Cerebellar cortex (tissue), 1 donor: ENCODE results near the gene ALPK1.
"Not testable (repeated sequence)": the region's sequence is repeated elsewhere in the genome, so short reads cannot be mapped to it uniquely, and the experiment has no call there.

ENCODE experiments used
- DNase-seq: peaks from one replicate; pipeline ENCODE4 v3.0.0-alpha.2; 2015; ENCODE audit warnings: low spot score

Gene ALPK1

DNA sequence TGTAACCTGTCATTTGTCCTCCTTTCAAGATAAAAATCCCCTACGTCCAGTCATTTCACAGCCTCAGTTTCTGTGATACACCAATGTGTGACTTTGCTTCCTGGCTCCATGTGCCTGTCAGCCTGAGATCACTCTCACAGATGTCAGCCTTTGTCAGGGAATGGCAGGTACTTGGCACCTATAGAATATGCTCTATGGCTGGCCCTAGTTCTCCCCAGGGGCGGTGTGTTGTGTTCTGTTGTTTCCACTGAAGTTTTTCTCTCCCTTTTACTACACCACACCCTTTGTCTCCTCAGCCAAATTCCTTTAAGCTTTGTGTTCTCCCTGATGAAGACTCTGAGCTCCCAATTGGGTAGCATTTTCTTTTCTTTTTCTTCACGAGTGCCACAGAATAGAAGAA is 81.7 kb downstream of the ALPK1 start:
- no peak for DNase-seq

DNA sequence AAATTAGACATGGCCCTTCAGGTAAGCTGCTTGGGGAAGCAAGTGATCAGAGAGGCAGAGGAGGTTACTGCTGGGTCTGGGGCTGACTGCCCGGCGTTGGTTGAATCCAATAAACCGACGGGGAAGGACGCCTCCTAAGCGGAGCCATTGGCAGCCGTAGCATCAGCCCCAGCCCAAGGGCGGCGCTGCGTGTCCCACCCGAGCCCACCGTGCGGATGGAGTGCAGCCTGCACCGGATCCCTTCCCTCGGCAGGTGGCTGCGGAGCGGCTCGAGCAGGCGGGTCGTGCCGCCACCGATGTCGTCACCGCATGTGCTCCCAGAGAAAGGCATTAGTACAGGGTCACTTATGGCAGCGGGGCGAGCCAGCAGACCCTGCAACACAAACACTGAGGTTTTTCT is 82.1 kb downstream of the ALPK1 start:
- DNase-seq, result no peak

DNA sequence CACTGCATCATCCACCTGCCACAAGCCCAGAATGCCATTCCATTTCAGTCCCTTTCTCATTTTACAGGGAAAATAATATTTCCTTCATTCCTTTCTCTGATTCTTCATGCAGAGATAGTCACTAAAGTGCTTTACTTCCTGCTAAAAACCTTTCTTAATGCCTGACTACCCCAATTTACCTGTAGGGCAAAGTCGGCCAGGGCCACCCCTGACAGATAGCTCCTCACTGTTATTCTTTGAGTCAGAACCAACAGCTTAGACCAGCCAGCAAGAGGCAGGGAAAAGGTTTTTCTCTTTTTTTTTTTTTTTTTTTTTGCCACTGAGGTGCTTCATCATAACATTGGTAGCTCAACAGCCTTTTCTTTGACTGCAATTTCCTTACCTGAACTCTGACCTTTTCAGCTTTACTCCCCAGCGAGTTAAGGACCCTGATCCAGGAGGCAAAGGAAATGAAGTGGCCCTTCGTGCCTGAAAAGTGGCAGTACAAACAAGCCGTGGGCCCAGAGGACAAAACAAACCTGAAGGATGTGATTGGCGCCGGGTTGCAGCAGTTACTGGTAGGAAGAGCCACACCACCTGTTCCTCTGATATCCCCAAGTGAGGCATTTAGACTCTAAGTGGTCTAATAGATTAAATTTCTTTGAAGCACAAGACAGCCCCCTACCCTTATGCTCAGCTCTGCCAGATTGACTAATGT is 85.0 kb downstream of the ALPK1 start:
- DNase-seq, result no peak

DNA sequence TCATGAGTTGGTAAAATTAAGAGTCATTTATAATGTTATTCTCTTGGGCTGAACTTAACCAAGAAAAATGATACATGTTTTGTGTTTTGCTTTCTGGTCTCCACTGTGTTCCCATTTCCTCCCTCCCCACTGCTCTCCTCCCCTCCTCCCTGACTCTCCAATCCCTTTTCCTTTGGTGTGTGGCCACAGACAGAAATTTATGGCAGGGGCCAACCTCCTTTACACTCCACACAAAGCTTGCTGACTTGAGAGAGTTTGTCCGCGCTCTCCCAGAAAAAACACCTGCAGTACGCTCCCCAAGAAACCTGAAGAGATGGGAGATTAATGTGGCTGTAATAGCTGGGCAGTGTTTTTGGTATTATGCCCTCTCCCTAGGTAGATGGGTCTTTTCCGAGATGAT is 88.9 kb downstream of the ALPK1 start:
- no peak for DNase-seq

DNA sequence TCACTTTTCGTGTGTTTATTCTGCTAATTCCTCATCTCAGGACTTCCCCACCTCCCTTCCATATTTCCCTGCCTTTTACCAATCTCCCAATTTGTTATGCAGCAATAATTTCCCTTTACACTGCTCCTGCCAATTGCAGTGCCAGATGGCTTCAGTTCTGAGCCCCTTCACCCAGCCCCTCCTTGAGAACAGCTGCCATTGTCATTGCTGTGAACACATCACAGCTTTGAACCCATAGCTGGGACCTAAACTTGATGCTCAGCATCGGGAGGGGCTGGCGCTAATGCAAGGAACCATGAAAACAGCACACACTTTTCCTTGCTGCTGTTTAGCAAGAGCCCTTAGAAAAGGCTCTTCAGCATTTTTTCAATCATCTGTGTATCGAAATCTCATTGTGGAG is 104.9 kb downstream of the ALPK1 start:
- no peak for DNase-seq

DNA sequence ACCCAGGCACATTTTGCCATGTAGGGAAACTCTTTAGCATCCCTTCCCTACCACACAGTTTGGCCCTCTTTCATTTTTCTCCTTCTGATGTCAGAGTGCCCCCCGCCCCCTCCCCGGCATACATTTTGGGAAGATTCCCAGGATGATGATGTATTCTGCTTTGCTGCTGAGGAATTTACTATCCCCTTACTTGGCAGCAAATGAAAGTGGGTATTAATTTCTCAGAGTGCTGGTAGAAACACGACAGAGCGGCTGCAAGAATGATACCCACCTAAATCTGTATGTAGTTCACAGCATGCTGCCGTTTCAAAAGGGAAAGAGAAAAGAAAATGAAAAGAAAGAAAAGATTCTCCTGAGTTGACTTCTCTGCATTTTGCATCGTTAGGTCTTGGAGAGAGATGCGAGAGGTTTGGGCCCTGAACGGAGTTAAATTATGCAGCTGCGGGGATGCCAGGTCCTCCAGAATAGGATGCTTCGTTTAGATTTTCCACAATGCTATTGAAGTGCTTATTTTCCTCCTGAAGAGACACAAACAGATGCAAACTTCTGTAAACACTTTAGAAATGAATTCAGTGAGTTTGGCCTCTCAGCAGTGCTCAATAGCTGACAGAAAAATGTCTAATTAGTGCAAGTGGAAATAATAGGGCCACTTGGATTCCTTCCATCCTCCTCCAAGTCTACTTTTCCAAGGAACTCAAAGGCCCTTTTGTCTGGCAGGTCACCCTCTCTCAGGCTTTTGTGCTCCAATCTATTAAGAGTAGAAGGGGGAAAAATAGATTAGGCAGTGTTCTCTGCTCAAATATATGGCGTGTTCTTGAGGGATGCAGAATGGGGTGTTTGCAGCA is 106.2 kb downstream of the ALPK1 start:
- peak; percentile 16 for DNase-seq

DNA sequence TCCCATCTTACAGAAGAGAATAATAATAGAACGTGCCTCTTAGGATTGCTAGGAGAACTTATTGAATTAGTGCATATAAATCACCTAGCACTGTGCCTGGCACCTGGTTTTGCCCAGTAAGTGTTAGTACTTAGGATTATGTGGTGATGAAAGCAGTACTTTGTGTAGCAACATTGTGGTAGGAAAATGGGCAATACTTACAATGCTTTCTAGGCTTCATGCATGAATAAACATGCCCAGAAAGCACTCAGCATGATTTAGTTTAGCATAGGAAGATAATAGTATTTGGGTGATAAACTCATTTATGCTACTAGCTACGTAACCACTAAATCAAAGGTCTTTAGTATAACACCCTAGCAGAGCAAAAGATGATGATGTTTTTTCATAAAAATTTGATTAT is 113.2 kb downstream of the ALPK1 start:
- no peak for DNase-seq

DNA sequence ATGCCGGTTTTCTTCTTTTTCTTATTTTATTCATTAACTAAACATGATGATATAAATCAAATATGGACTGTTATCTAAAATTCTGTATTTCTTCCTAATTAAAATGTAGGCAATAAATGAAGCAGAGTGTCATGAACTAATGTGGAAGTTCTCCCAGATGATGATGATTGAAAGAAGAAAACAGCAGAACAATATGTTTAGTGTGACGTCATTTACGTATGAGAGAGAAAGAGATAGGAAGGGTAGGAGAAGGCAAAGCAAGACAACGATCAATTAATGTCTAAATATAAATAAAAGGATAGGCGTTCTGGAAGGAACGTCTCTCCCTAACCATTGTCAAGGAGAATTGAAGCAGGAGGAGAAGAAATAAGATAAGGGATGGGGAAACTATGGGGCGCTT is 113.6 kb downstream of the ALPK1 start:
- DNase-seq, result no peak

DNA sequence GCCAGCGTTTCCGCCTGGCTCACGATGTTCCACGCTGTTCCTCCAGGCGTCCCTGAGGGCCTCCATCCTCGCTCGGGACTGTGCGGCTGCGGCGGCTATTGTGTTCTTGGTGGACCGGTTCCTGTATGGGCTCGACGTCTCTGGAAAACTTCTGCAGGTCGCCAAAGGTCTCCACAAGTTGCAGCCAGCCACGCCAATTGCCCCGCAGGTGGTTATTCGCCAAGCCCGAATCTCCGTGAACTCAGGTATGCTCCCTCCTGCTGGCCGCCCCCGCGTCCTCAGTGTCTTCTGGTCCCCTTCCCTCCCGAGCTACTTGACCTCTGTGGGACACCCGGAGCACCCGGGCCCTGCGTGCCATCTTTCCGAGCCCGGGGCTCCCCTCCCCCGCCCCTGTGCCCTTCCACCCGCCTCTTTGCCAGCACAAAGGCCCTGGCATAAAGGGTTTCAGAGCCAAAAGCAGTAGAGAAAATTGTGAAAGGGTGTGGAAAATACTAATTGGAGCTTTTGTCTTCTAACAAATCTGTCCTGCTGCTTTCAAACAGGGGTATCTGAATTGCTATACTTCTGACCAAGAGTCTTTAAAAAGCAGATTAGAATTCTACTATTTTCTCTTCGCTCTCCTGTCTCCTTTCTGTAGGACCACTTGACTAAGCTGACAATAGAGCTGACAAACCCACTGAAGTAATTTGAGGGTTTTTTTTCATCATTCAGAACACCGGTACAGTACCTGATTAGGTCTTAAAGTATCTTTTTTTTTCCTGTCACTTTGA is 114.8 kb downstream of the ALPK1 start:
- DNase-seq, result no peak

DNA sequence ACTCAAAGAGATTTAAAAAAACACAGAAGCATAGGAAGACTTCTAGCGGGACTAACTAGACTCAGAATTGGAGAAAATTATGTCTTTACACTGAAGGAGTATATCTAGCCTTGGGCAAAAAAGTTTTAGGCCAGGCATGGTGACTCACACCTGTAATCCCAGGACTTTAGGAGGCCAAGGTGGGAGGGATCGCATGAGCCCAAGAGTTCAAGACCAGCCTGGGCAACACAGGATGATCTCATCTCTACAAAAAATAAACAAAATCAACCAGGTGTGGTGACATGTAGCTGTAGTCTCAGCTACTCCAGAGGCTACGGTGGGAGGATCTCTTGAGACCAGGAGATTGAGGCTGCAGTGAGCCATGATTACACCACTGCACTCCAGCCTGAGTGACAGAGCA is 119.3 kb downstream of the ALPK1 start:
- DNase-seq, result no peak

DNA sequence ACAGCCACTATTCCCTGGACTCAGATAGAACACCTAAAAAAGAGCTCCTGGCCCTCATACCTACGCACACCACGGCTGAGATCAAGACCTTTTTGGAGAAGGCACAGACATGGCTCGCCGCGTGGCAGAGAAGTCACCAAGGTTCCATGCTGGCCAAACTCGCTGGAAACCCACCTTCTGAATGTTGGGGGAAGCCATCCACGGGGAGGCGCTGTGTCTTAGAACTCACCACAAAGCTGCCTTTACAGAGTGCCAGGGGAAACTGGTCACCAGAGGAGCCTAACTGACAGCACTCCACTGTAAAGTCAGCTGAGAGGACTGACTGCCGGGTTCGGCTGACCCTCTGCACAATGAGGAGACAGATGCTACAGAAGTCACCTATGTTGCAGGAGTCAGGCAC is 120.9 kb downstream of the ALPK1 start:
- DNase-seq, result no peak

DNA sequence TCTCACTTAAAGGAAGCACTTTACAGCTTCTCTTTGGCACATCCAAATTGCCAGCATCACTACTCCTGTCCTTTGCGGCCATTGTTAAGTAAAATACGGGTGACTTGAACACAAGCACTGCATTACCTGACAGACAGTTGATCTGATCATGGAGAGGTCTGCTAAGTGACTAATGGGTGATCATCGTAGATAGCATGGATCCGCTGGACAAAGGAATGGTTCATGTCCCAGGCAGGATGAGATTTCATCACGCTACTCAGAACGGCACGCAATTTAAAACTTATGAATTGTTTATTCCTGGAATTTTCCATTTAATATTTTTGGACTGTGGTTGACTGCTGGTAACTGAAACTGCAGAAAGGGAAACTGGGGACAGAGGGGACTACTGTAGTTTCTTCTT is 124.7 kb downstream of the ALPK1 start:
- DNase-seq, result no peak

DNA sequence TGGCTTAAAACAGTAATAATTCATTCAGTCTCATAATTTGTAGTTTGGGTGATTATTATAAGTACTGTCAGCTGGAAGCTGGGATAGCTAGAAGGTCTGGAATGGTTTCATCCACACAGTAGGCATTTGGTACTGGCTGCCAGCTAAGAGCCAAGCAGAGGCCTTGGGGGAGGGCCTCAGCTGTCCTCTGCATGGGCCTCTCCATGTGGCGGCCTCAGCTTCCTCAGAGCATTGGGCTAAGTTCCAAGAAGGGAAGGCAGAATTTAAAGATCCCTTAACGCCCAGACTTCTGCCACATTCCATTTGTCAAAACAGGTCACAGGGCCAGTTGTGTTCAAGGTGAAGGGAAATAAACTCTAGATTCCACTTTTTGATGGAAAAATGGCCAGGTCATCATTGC is 125.5 kb downstream of the ALPK1 start:
- no peak for DNase-seq

DNA sequence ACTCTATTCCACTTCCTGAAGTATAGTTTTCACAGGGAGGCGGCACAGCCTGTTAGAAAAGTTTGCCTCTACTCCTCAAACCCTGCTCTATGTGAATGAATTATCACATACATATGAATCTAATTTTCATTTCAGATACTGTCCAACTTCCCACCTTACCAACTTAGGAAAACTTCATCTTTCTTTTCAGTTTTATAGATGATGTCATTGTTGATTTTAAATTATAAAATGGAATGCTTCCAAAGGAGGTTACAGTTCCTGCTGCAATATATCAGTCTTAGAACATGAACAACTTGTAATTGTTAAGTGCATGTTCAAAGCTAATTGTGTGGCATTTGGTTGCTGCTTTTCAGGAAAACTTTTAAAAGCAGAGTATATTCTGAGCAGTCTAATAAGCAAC is 126.4 kb downstream of the ALPK1 start:
- no peak for DNase-seq

DNA sequence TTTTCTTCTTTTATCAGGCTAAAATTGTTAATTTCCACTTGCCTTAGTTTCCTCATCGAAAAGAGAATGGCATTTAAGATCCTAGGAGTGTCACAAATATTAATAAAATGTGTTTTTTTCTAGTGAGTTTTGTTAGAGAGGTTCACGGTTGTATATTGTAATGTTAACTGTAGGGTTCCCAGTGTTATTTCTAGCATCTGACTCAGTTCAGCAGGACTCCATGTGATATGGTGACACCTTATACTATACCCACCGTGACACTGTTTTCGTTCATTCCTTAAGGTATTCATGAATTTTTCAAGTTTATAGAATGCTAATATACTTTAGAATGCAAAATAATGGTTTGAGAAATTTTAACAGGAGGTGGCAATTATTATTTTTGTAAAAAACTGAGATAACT is 128.7 kb downstream of the ALPK1 start:
- no peak for DNase-seq

DNA sequence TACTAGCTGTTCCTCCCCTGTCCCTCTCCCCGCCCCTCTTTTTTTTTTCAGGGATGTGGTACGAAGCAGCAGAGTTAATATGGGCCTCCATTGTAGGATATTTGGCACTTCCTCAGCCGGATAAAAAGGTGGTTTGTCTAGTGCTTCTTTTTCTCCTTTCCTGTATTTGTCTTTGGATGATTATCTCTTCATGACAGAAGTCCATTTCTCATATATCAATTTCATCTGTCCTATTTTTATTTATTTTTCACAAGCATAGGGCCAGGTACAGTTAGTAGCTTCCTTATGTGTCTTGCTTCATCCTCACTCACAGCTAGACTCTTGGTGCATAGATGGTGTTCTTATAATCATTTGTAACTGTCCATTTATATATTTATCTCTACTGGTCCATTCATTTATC is 129.2 kb downstream of the ALPK1 start:
- no peak for DNase-seq

DNA sequence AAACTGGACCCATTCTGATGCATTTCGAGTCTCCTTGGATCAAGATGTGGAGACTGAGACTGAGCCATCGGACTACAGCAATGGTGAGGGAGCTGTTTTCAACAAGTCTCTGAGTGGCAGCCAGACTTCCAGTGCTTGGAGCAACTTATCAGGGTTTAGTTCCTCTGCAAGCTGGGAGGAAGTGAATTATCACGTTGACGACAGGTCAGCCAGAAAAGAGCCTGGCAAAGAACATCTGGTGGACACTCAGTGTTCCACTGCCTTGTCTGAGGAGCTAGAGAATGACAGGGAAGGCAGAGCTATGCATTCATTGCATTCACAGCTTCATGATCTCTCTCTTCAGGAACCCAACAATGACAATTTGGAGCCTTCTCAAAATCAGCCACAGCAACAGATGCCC is 134.0 kb downstream of the ALPK1 start:
- DNase-seq, result no peak

DNA sequence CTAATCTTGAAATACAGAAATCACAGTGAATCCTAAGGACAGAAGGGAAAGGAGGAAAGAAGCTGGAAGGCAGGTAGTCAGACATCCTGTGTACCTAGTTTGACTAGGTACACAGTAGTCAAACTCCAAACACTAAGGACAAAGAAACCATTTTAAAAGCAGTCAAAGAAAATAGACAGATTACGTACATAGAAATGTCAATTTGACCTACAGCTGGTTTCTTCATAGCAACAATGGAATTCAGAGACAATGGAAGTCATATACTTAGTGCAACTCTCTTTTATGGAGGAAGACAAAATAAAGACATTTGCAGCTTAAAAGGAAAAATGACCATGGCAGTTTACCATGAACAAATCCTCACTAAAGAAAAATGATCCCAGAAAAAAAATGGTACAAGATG is 139.8 kb downstream of the ALPK1 start:
- DNase-seq, result no peak

DNA sequence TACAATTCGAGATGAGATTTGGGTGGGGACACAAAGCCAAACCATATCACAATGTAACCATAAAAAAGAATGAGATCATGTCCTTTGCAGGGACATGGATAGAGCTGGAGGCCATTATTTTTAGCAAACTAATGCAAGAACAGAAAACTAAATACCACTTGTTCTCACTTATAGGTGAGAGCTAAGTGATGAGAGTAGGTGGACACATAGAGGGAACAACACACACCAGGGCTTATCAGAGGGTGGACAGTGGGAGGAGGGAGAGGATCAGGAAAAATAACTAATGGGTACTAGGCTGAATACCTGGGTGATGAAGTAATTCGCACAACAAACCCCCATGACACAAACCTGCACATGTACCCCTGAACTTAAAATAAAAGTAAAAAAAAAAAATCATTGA is 145.1 kb downstream of the ALPK1 start:
- DNase-seq, result not testable (repeated sequence)

DNA sequence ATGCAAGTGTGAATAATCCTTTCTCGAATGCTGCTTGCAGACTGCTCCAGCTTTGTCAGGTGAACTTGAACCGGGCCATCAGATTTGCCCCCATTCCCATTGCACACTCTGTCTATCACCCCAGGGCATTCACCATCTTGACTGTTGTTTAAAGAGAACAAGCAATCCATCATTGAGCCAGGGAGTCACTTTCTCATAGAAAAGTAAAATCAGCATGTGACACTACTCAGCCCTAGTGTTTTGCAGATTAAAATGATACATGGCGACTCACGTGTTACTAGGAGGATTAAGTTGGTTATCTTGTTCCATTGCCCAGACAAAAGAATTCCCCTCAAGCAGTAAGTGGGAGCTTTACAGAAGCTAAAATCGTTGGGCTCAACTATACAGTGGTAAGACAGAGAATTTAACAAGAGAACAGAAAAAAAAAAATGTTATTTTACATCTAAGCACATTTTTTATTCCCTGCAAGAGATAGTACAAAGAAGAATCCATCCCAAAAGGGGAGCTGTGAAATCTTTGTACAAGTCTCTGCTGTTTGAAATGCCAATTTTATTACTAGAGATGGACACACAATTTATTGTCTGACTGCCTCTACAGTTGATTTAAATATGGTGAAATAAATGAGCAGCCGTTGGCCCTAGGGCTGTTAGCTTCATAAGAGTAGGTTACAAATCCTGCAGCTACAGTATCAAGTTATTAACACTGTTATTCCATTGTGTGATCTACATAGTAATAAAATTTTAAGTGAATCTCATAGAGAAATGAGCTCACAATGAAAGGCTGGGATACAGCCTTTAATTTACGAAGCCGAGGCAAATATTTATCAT is 151.3 kb downstream of the ALPK1 start:
- DNase-seq, result no peak

DNA sequence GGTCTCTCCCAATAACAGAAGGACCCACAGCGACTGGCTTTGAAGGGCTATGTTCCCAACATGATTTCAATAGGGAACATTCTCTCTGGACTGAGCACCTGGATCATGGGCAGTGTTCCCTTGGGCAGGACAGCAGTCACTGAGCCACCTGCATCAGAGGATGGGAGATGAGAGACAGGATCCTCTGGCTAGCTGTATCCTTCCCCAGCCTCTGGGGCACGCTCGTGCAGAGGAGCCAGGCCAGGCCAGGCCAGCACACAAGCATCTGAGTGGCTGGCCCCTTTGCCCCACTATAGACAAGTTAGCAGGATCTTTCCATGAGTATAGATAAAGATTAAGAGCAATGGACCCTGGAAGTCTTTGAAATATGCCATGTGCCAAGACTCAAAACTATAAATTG is 152.5 kb downstream of the ALPK1 start:
- no peak for DNase-seq

DNA sequence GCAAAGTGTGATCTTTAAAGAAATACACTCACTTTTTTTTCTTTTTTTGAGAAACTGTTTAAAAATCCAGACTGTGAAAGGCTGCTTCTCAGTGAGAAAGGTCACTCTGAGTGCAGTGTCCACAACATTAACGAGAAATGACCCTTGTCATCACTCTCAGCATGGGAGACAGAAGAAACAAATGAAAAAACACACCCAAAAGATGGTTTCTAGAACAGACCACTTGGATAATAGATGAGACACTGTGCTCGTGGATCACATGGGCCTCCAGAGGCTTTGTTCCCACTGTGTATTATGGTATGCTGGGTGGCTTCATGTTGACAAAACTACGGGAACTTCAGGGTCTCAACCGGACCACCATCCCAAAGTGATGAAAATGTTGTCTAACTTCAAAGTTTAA is 153.9 kb downstream of the ALPK1 start:
- DNase-seq, result no peak
